Body of pancreas (tissue), 4 donors: ENCODE results near the gene ZNF664.

Experiments
- POLR2A ChIP-seq, 3 donors: fragments of 450-650 bp; IDR thresholded peaks; one replicate each; pipeline ENCODE4 v1.6.1; 2016; ENCODE audit warnings: antibody characterized with exemption in 3 of 3, mild to moderate bottlenecking in 2 of 3
- TF ChIP-seq, protein P1 (sequence below), 7 experiments: fragments of 450-650 bp in 4 of 7; fragments of 200-600 bp in 3 of 7; sonication (generic) in 3 of 7; IDR thresholded peaks; one replicate each; pipeline ENCODE4 v1.5.1; 2016 to 2019; ENCODE audit warnings: antibody characterized with exemption in 7 of 7

DNA sequence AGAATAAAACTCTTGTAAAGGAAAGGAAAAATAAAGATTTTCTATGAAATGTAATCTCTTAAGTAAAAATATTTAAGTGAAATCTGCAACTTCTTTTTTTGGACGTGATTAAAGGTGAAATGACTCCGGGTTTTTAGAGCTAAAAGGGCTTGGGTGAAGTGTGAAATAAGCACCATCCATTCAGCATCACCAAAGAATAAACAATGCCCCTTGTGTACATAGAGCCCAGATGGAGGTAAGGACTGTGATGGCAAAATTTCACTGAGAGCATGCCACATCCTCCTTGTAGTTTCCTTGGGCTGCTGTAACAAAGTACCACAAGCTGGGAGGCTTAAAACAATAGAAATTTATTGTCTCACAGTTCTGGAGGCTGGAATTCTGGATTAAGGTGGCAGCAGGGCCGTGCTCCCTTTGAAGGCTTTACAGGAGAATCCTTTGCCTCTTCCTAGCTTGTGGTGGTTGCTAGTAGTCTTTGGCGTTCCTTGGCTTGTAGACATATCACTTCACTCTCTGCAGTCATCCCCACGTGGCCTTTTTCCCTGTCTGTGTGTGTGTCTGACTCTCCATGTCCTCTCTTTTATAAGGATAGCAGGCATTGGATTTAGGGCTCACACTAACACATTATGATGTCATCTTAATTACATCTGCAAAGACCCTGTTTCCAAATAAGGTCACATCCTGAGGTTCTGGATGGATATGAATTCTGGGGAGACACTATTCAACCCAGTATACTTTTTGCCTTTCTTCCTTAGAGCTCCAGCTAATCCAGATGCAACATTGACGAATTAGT is 24.2 kb downstream of the ZNF664 start:
- TF ChIP-seq, protein P1, sequence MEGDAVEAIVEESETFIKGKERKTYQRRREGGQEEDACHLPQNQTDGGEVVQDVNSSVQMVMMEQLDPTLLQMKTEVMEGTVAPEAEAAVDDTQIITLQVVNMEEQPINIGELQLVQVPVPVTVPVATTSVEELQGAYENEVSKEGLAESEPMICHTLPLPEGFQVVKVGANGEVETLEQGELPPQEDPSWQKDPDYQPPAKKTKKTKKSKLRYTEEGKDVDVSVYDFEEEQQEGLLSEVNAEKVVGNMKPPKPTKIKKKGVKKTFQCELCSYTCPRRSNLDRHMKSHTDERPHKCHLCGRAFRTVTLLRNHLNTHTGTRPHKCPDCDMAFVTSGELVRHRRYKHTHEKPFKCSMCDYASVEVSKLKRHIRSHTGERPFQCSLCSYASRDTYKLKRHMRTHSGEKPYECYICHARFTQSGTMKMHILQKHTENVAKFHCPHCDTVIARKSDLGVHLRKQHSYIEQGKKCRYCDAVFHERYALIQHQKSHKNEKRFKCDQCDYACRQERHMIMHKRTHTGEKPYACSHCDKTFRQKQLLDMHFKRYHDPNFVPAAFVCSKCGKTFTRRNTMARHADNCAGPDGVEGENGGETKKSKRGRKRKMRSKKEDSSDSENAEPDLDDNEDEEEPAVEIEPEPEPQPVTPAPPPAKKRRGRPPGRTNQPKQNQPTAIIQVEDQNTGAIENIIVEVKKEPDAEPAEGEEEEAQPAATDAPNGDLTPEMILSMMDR (IDR thresholded peaks at IDR 0.05), result no peak
- no peak for TF ChIP-seq POLR2A (IDR thresholded peaks at IDR 0.05)
